OCI-LY7 (cell line): ENCODE results near the gene FHOD3. TPM values are rescaled to one million over a fixed set of nuclear protein-coding genes. Genes with fewer than 3 reads are reported as not detected.

Experiments
- BruUV-seq: library from RNA; stranded (reverse); fragments of 400-500 nt; replicated peaks from 2 replicates; lab custom pipeline; 2021; lab: Mats Ljungman, UMichigan
- CTCF ChIA-PET: fragments of 300-600 bp; sonication (Branson Sonifier 250); formaldehyde crosslinking; loops from one replicate; lab custom pipeline; 2022; ENCODE audit warnings: antibody characterized with exemption; ENCODE audit not compliant: unreplicated experiment; lab: Charles Lee
- POLR2A ChIA-PET: fragments of 300-600 bp; sonication (Branson Sonifier 250); formaldehyde crosslinking; loops from one replicate; lab custom pipeline; 2022; ENCODE audit warnings: antibody characterized with exemption; lab: Charles Lee
- DNase-seq: peaks from one replicate; pipeline ENCODE4 v3.0.0-alpha.2; 2015; ENCODE audit warnings: low spot score
- H2AFZ ChIP-seq: fragments of 200-600 bp; sonication (generic), shearing (Covaris generic); 2 replicates; pipeline ENCODE4 v1.6.1; 2014; ENCODE audit warnings: mild to moderate bottlenecking, antibody characterized with exemption, low read length, moderate library complexity
- H3K27ac ChIP-seq: fragments of 200-600 bp; sonication (generic); 2 replicates; pipeline ENCODE4 v1.5.1; 2014; ENCODE audit warnings: mixed run types, low read depth, mild to moderate bottlenecking, moderate library complexity, low read length, inconsistent platforms; ENCODE audit not compliant: poor library complexity, severe bottlenecking
- H3K36me3 ChIP-seq: fragments of 200-600 bp; sonication (generic); 2 replicates; pipeline ENCODE4 v1.6.1; 2014; ENCODE audit warnings: mild to moderate bottlenecking, antibody characterized with exemption, low read length, moderate library complexity, mixed read lengths; ENCODE audit not compliant: insufficient read depth
- H3K4me1 ChIP-seq: fragments of 200-600 bp; sonication (generic); 2 replicates; pipeline ENCODE4 v1.5.1; 2014; ENCODE audit warnings: mild to moderate bottlenecking, low read length; ENCODE audit not compliant: insufficient read depth, poor library complexity, severe bottlenecking
- H3K4me2 ChIP-seq: fragments of 200-600 bp; sonication (generic); 2 replicates; pipeline ENCODE4 v1.6.1; 2014; ENCODE audit warnings: mild to moderate bottlenecking, low read length
- H3K4me3 ChIP-seq: fragments of 200-600 bp; sonication (generic); 2 replicates; pipeline ENCODE4 v1.5.1; 2014; ENCODE audit warnings: mild to moderate bottlenecking, low read depth, low read length; ENCODE audit not compliant: poor library complexity, severe bottlenecking
- H3K79me2 ChIP-seq: fragments of 200-600 bp; sonication (generic); 2 replicates; pipeline ENCODE4 v1.6.1; 2016; ENCODE audit warnings: low read depth, mild to moderate bottlenecking, low read length, moderate library complexity, mixed read lengths; ENCODE audit not compliant: insufficient read depth
- H3K9me2 ChIP-seq: fragments of 200-600 bp; sonication (generic); 2 replicates; pipeline ENCODE4 v1.6.1; 2016; ENCODE audit warnings: mild to moderate bottlenecking, low read length, mixed read lengths; ENCODE audit not compliant: insufficient read depth
- H3K9me3 ChIP-seq: fragments of 200-600 bp; sonication (generic); 2 replicates; pipeline ENCODE4 v1.6.1; 2014; ENCODE audit warnings: mild to moderate bottlenecking, mixed run types, low read length, mixed read lengths
- H4K20me1 ChIP-seq: fragments of 200-600 bp; sonication (generic); 2 replicates; pipeline ENCODE4 v1.6.1; 2014; ENCODE audit warnings: mild to moderate bottlenecking, antibody characterized with exemption, low read length, moderate library complexity, mixed read lengths; ENCODE audit not compliant: insufficient read depth
- CTCF ChIP-seq: fragments of 200-600 bp; sonication (generic); conservative IDR thresholded peaks from 2 replicates; pipeline ENCODE4 v1.5.1; 2014; ENCODE audit warnings: mild to moderate bottlenecking, antibody characterized with exemption, low read length, moderate library complexity, mixed read lengths
- EZH2phosphoT487 ChIP-seq: fragments of 200-600 bp; sonication (generic); IDR thresholded peaks from 2 replicates; pipeline ENCODE4 v1.6.1; 2018; ENCODE audit warnings: low read depth, borderline replicate concordance, mild to moderate bottlenecking, mixed run types, antibody characterized with exemption, low read length, moderate library complexity, mixed read lengths
- intact Hi-C: fragments of 100-400 bp; cut with micrococcal nuclease; formaldehyde crosslinking; loops from one replicate; pipeline ENCODE4 v1.10.0; 2022; ENCODE audit not compliant: unreplicated experiment
- total RNA-seq, 2 experiments: library from RNA; depleted of rRNA in 1 of 2; stranded (reverse); fragments of >200 nt in 1 of 2; shearing (Covaris generic) in 1 of 2; gene quantifications; 2 replicates each; pipeline ENCODE4 v1.2.3, GENCODE V29; 2014 to 2022

The FHOD3 gene
- total RNA-seq, 2 experiments from 2014 or later: 0.06 to 2.4 TPM

- ChIA-PET POLR2A (no interaction called here), CTCF (no interaction called here)
- no peak overlapping the region for H3K4me2 ChIP-seq
- no peak for DNase-seq
- TF ChIP-seq EZH2phosphoT487: no peak
- TF ChIP-seq CTCF: no peak
- H3K9me2 ChIP-seq: no peaks in the 10 kb centered on the region
- no peaks in the 10 kb centered on the region for H3K79me2 ChIP-seq
- H3K36me3 ChIP-seq: no peaks in the 10 kb centered on the region
- no TSS peak for BruUV-seq
- no peak overlapping the region for H2AFZ ChIP-seq
- H3K9me3 ChIP-seq: no peaks in the 10 kb centered on the region
- intact Hi-C loops: no loop called here
- no peaks in the 10 kb centered on the region for H3K4me1 ChIP-seq
- H4K20me1 ChIP-seq: no peaks in the 10 kb centered on the region
- no peak overlapping the region for H3K4me3 ChIP-seq
- H3K27ac ChIP-seq: no peak overlapping the region
Observed at GRCh38 chr18:36633961-36634412, 336.5 kb downstream of the FHOD3 start.

- Histone ChIP-seq H3K9me2 (no peaks in the 10 kb centered on the region), H3K79me2 (no peaks in the 10 kb centered on the region), H3K4me3 (no peak overlapping the region), H3K27ac (no peak overlapping the region), H4K20me1 (no peaks in the 10 kb centered on the region), H3K9me3 (no peaks in the 10 kb centered on the region), H2AFZ (no peak overlapping the region), H3K4me1 (no peaks in the 10 kb centered on the region), H3K4me2 (no peak overlapping the region), H3K36me3 (no peaks in the 10 kb centered on the region)
- intact Hi-C loops: no loop called here
- POLR2A ChIA-PET: no interaction called here
- DNase-seq: no peak
- CTCF ChIA-PET: no interaction called here
- TF ChIP-seq CTCF (no peak), EZH2phosphoT487 (no peak)
- BruUV-seq: no TSS peak
Observed at GRCh38 chr18:36634573-36635216, 337.2 kb downstream of the FHOD3 start.

- Histone ChIP-seq H3K4me2 (no peak overlapping the region), H3K36me3 (no peaks in the 10 kb centered on the region), H3K4me1 (no peaks in the 10 kb centered on the region), H3K9me2 (no peaks in the 10 kb centered on the region), H4K20me1 (no peaks in the 10 kb centered on the region), H3K79me2 (no peaks in the 10 kb centered on the region), H2AFZ (no peak overlapping the region), H3K4me3 (no peak overlapping the region), H3K27ac (no peak overlapping the region), H3K9me3 (no peaks in the 10 kb centered on the region)
- no peak for DNase-seq
- no peak for TF ChIP-seq EZH2phosphoT487
- ChIA-PET POLR2A (no interaction called here), CTCF (no interaction called here)
- intact Hi-C loops: no loop called here
- no TSS peak for BruUV-seq
Observed at GRCh38 chr18:36635414-36636096, 338.0 kb downstream of the FHOD3 start.
